ENCODE results near the gene NDFIP2.

- TF ChIP-seq CTCF (IDR thresholded peaks at IDR 0.05), result no peak
- no peak for TF ChIP-seq SIN3A (IDR thresholded peaks at IDR 0.05; ENCODE audit: borderline replicate concordance, insufficient read depth, low read depth, low read length)
- TF ChIP-seq POLR2AphosphoS5 (IDR thresholded peaks at IDR 0.05; ENCODE audit: low read depth, low read length), result no peak
- no peak for TF ChIP-seq REST (IDR thresholded peaks at IDR 0.05; ENCODE audit: insufficient read depth in 1 of 2, low read depth in 2 of 2, low read length in 1 of 2)
- no peak for TF ChIP-seq TCF7L2 (IDR thresholded peaks at IDR 0.05; ENCODE audit: low read depth, low read length)
These were observed 20.7 kb downstream of the NDFIP2 start for GRCh38 chr13:79501538-79502232.

Measured in Panc1 (cell line).